ENCODE results near the gene GANAB.

The GANAB gene

GRCh38 chr11:62592989-62593421, 53.4 kb downstream of the GANAB start (continued):
- no peak for TF ChIP-seq PATZ1 (CRISPR knock-in tag; IDR thresholded peaks at IDR 0.05; ENCODE audit: borderline replicate concordance)
- no peak for TF ChIP-seq ISL1 (CRISPR knock-in tag; IDR thresholded peaks at IDR 0.05)
- TF ChIP-seq ZNF70 (CRISPR knock-in tag; IDR thresholded peaks at IDR 0.05) = no peak
- no peak for TF ChIP-seq RARB (CRISPR knock-in tag; IDR thresholded peaks at IDR 0.05)
- TF ChIP-seq ZNF8 (CRISPR knock-in tag; IDR thresholded peaks at IDR 0.05) = no peak
- TF ChIP-seq GLIS3 (CRISPR knock-in tag; IDR thresholded peaks at IDR 0.05) = no peak
- no peak for TF ChIP-seq ARNTL (CRISPR knock-in tag; IDR thresholded peaks at IDR 0.05; ENCODE audit: borderline replicate concordance, low read depth)
- TF ChIP-seq ZC3H10 (CRISPR knock-in tag; IDR thresholded peaks at IDR 0.05) = no peak
- no peak for TF ChIP-seq ZFP3 (CRISPR knock-in tag; IDR thresholded peaks at IDR 0.05)

GRCh38 chr11:62592146-62592815, 54.1 kb downstream of the GANAB start:
- no peak for TF ChIP-seq RARB (CRISPR knock-in tag; IDR thresholded peaks at IDR 0.05)
- no peak for TF ChIP-seq CREB5 (CRISPR knock-in tag; IDR thresholded peaks at IDR 0.05; ENCODE audit: low read depth)
- TF ChIP-seq ARNTL (CRISPR knock-in tag; IDR thresholded peaks at IDR 0.05; ENCODE audit: borderline replicate concordance, low read depth) = no peak
- TF ChIP-seq ZNF70 (CRISPR knock-in tag; IDR thresholded peaks at IDR 0.05) = no peak
- TF ChIP-seq ZFP30 (CRISPR knock-in tag; IDR thresholded peaks at IDR 0.05) = no peak
- TF ChIP-seq GLIS3 (CRISPR knock-in tag; IDR thresholded peaks at IDR 0.05) = no peak
- no peak for TF ChIP-seq ZNF8 (CRISPR knock-in tag; IDR thresholded peaks at IDR 0.05)
- no peak for TF ChIP-seq ZC3H10 (CRISPR knock-in tag; IDR thresholded peaks at IDR 0.05)
- no peak for TF ChIP-seq SNAI2 (CRISPR knock-in tag; IDR thresholded peaks at IDR 0.05)
- TF ChIP-seq BACH2 (CRISPR knock-in tag; IDR thresholded peaks at IDR 0.05; ENCODE audit: borderline replicate concordance) = no peak
- TF ChIP-seq TOX (CRISPR knock-in tag; IDR thresholded peaks at IDR 0.05; ENCODE audit: borderline replicate concordance) = no peak
- no peak for TF ChIP-seq POU6F1 (CRISPR knock-in tag; IDR thresholded peaks at IDR 0.05; ENCODE audit: borderline replicate concordance, low read depth)
- no peak for TF ChIP-seq PPARA (CRISPR knock-in tag; IDR thresholded peaks at IDR 0.05; ENCODE audit: borderline replicate concordance)
- TF ChIP-seq TSHZ2 (CRISPR knock-in tag; IDR thresholded peaks at IDR 0.05) = no peak
- TF ChIP-seq TCF4 (CRISPR knock-in tag; IDR thresholded peaks at IDR 0.05; ENCODE audit: borderline replicate concordance) = no peak
- TF ChIP-seq ESRRG (CRISPR knock-in tag; IDR thresholded peaks at IDR 0.05) = no peak
- ATAC-seq = peak; percentile 21

GRCh38 chr11:62591448-62592145, 54.8 kb downstream of the GANAB start, which contains the start of gene TUT1:
Gene TUT1 (minus strand): TSS chr11:62591523. CDS start chr11:62591485, 38 bp downstream.
- peak; percentile 94 for ATAC-seq
- TF ChIP-seq RARB (CRISPR knock-in tag; IDR thresholded peaks at IDR 0.05) (no peak), ZNF70 (CRISPR knock-in tag; IDR thresholded peaks at IDR 0.05) (0 out of 2 replicates have a peak, but pooled peaks have one; percentile 26), ZFP3 (CRISPR knock-in tag; IDR thresholded peaks at IDR 0.05) (peak; percentile 56; the same call in 1 of the 2 replicates)
